Measurements from ENCODE around the gene ZNF622.

The ZNF622 gene

DNA sequence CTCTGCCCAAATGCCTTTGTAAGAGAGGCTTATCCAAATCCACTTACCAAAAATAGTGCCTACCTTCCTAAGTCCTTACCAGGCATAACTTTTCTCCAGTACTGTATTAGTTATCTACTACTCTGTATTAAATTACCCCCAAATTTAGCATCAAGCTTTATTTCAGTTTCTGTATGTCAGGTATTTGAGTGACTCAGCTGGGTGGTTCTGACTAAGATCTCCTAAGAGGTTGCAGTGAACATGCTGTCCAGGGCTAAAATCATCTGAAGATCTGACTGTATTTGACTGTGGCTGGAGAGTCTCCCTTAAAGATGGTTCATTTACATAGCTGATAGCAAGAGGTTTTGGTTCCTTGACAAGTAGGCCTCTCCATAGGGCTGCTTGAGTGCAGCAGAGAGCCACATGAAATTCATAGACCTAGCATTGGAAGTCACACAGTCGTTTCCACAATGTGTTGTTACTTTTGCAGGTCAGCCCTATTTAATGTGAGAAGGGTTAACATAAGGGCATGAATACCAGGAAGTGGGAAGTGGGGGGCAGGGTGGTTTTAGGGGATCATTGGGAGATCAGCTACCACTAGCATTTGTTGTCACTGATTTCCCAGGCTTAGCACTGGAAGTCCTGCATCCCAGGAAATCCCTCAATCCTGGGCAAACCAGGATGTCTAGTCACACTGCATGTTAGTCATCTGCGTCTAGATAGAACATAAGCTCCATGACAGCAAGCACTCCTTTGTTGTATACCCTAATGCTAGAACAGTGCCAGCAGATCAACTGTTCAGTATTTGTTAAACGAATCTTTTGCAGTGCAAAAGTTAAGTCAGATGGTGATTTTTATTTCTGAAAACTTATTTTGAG lies 2.0 kb upstream of the ZNF622 start:
- peaks cover 24% of the 10 kb centered on the region for H3K4me1 ChIP-seq (ENCODE audit: insufficient read depth, low read length)

DNA sequence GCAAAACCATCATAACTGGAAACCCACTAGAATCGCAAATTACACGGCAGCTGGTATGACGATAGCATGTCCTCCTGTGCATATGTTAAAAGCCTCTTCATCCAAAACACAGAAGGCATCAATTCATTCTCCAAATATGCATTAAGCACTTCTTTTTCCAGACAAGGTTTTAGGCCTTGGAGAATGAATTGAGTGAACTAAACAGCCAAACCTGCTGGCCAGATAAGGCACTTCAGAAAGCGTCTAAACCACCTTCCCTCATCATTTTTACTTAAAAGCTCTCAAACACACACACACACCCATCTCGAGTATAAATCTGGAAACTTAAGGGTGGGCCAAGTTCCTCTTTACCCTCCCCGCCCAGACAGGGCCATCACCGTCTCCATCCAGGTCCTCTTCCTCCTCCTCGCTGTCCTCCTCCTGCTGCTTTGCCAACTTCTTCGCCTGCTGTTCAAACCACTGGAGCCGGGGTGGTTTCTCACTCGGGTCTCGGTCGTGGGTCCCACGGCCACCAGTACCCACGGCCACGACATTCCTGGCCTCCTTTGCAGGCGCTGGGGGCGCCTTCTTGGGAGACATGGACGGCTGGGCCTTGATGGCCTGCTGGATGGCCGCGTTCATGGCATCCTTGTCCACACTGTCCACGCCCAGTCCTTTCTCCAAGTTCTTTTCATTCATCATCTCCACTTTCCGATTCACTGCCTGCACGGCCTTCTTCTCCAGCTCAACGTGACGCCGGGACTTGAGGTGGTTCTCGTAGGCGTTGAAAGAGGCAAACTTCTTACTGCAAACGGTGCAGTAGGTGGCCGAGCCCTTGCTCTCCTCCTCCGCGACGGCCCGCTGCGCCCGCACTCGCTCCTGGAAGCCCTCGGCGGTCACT lies 696 bp downstream of the ZNF622 start:
- Histone ChIP-seq H2AFZ (ENCODE audit: low read depth, low read length) (peak overlapping the region; percentile 70), H3K27me3 (ENCODE audit: insufficient read depth, low read length) (no peaks in the 10 kb centered on the region), H3K36me3 (ENCODE audit: insufficient read depth, low read length) (peaks cover 35% of the 10 kb centered on the region), H3K9me3 (ENCODE audit: low read length) (no peaks in the 10 kb centered on the region), H3K4me3 (ENCODE audit: low read length) (peak overlapping the region; percentile 75), H3K4me1 (ENCODE audit: insufficient read depth, low read length) (peaks cover 24% of the 10 kb centered on the region)

More for the DNA sequence above, 2.0 kb upstream of the ZNF622 start:
- Histone ChIP-seq H3K9me3 (ENCODE audit: low read length) (no peaks in the 10 kb centered on the region), H2AFZ (ENCODE audit: low read depth, low read length) (no peak overlapping the region), H3K27me3 (ENCODE audit: insufficient read depth, low read length) (no peaks in the 10 kb centered on the region), H3K4me3 (ENCODE audit: low read length) (no peak overlapping the region), H3K36me3 (ENCODE audit: insufficient read depth, low read length) (peaks cover 11% of the 10 kb centered on the region)

DNA sequence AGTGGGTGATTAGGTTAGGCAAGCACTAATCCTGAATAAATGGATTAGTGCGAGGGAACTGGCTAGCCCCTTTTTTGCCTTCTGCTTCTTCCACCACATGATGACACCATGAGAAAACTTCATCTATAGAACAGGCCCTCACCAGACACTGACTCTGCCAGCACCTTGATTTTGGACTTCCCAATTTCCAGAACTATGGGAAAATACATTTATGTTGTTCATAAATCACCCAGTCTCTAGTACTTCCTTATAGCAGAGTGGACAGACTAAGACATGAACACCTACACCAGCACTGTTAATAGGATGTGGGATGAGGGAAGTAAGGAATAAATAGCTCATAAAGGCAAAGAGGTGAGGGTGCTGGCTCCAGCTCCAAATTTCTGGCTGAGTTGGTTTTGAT lies 1.4 kb downstream of the ZNF622 start:
- H3K4me1 ChIP-seq (ENCODE audit: insufficient read depth, low read length) = peaks cover 24% of the 10 kb centered on the region
- no peaks in the 10 kb centered on the region for H3K9me3 ChIP-seq (ENCODE audit: low read length)
- H3K27me3 ChIP-seq (ENCODE audit: insufficient read depth, low read length) = no peaks in the 10 kb centered on the region
- H2AFZ ChIP-seq (ENCODE audit: low read depth, low read length) = no peak overlapping the region
- H3K36me3 ChIP-seq (ENCODE audit: insufficient read depth, low read length) = peaks cover 35% of the 10 kb centered on the region
- H3K4me3 ChIP-seq (ENCODE audit: low read length) = peak overlapping the region; percentile 75

DNA sequence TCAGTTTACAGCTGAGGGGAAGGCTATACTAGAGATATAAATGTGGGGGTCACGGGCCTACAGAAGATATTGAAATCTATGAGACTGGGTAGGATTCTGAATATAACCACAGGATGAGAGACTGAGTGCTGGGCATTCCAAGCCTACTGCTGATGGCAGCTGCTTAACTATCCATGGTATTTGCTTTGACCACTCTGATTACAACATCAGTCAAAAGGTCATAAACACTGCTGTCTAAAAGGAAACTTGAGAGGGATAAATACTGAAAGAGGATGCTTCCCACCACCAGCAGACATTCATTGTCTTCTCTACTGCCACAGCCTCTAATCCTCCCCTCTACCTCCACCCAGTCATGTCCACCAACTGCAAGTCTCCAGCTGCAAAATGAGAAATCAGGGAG lies 3.8 kb downstream of the ZNF622 start:
- H3K9me3 ChIP-seq (ENCODE audit: low read length) = no peaks in the 10 kb centered on the region
- H3K36me3 ChIP-seq (ENCODE audit: insufficient read depth, low read length) = peaks cover 49% of the 10 kb centered on the region
- peaks cover 18% of the 10 kb centered on the region for H3K4me1 ChIP-seq (ENCODE audit: insufficient read depth, low read length)
- H3K27me3 ChIP-seq (ENCODE audit: insufficient read depth, low read length) = no peaks in the 10 kb centered on the region
- no peak overlapping the region for H3K4me3 ChIP-seq (ENCODE audit: low read length)
- H2AFZ ChIP-seq (ENCODE audit: low read depth, low read length) = no peak overlapping the region

DNA sequence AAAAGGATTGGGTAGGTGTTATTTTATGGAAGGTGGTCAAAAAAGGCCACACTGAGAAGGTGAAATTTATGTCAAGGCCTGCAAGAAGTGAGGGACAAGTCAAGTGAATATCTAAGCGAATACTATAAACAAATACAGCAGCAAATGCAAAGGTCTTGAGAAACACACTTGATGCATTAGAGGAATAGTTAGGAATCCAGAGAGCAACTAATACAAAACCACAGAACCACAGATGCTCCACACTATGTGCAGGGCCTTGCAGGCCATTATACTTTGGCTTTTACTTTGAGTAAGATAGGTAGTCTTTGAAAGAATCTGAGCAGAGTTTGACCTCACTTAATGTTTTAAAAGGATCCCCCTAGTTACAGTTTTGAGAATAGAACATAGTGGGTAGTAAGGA lies 4.6 kb downstream of the ZNF622 start:
- Histone ChIP-seq H2AFZ (ENCODE audit: low read depth, low read length) (no peak overlapping the region), H3K9me3 (ENCODE audit: low read length) (no peaks in the 10 kb centered on the region), H3K36me3 (ENCODE audit: insufficient read depth, low read length) (peaks cover 50% of the 10 kb centered on the region), H3K27me3 (ENCODE audit: insufficient read depth, low read length) (no peaks in the 10 kb centered on the region), H3K4me1 (ENCODE audit: insufficient read depth, low read length) (peaks cover 17% of the 10 kb centered on the region), H3K4me3 (ENCODE audit: low read length) (no peak overlapping the region)

DNA sequence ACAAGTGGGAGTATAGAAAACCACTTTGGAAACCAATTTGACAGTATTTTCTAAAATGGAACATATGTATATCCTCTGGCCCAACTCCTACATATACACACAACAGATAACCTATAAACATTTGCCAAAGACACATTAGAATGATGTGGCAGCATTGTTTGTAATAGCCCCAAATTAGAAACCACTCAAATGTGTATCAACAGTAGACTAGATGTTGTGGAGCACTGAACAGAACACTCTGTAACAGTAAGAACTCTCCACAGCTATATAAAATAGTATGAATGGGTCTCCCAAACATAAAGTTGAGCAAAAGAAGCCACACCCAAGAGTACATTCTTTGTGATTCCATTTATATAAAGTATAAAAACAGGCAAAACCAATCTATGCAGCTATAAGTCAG lies 6.1 kb downstream of the ZNF622 start:
- Histone ChIP-seq H3K36me3 (ENCODE audit: insufficient read depth, low read length) (peaks cover 65% of the 10 kb centered on the region), H3K9me3 (ENCODE audit: low read length) (no peaks in the 10 kb centered on the region), H3K27me3 (ENCODE audit: insufficient read depth, low read length) (no peaks in the 10 kb centered on the region), H3K4me1 (ENCODE audit: insufficient read depth, low read length) (peaks cover 10% of the 10 kb centered on the region), H2AFZ (ENCODE audit: low read depth, low read length) (no peak overlapping the region), H3K4me3 (ENCODE audit: low read length) (no peak overlapping the region)

DNA sequence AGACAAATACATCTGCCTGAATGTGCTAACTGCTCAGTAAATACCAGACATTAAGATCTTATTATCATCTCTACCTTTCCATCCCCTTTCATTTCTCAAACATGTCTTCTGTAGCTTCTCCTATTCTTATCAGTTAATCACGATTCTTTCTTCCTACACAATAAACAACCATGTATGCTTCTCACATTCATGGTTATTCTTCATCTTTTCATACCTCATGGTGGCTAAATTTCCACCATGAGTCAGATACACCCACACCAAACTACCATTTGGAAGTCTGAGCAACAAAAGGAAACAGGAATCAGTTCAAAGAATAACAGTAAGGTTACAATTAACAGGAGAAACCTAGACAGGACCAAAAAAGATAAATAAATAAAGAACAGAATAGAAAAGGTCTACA lies 7.7 kb downstream of the ZNF622 start:
- Histone ChIP-seq H3K36me3 (ENCODE audit: insufficient read depth, low read length) (peaks cover 59% of the 10 kb centered on the region), H3K4me1 (ENCODE audit: insufficient read depth, low read length) (no peaks in the 10 kb centered on the region), H3K9me3 (ENCODE audit: low read length) (no peaks in the 10 kb centered on the region), H2AFZ (ENCODE audit: low read depth, low read length) (no peak overlapping the region), H3K27me3 (ENCODE audit: insufficient read depth, low read length) (no peaks in the 10 kb centered on the region), H3K4me3 (ENCODE audit: low read length) (no peak overlapping the region)

DNA sequence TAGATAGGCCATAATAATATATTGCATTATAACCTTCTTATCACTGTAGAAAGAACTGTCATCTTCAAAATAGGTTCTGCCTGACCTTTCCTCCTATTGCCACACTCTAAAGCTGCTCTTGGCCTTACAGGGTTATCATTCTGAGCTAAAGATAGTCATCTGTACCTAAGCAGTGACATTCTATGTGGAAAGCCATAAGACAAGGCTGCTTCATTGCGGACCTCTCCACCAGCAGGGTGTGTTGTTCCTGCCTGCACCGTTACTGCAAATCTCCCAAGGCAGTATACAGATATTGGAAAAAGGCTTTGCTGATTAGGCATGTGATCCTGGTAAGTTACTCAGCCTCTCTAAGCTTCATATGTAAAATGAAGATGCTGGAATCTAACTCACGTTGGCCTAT lies 8.1 kb downstream of the ZNF622 start:
- Histone ChIP-seq H3K9me3 (ENCODE audit: low read length) (no peaks in the 10 kb centered on the region), H3K27me3 (ENCODE audit: insufficient read depth, low read length) (no peaks in the 10 kb centered on the region), H3K4me1 (ENCODE audit: insufficient read depth, low read length) (no peaks in the 10 kb centered on the region), H3K4me3 (ENCODE audit: low read length) (no peak overlapping the region), H3K36me3 (ENCODE audit: insufficient read depth, low read length) (peaks cover 59% of the 10 kb centered on the region), H2AFZ (ENCODE audit: low read depth, low read length) (no peak overlapping the region)

DNA sequence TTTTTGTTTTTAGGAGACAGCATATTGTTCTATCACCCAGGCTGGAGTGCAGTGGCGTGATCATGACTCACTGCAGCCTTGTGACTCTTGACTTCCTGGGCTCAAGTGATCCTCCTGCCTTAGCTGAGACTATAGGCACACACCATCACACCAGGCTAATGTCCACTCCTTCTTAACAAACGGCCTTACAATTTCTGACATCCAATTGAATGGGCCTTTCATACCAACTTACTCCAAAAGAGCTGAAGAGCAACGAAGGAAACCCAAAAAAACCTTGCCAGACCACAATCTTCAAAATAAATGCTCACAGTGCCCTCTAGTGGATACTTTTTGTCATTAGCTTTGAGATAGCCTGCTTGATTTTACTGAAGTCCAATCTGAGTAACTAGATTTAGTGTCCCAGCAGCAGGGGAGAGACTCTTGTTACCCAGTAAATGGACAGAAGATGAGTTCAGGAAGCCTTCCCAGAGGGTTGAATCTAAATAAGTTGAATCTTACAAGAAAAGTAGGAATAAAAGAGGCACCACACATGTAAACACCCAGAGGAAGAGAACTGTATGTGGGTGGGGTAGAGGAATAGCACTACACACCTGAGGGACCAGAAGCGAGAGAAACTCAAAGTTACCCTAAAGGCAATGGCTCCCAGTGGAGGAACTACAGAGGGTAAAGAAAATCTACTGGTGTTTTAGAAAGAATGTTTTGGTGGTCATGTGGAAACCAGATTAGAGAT lies 9.3 kb downstream of the ZNF622 start:
- H3K4me3 ChIP-seq (ENCODE audit: low read length) = no peak overlapping the region
- H3K9me3 ChIP-seq (ENCODE audit: low read length) = no peaks in the 10 kb centered on the region
- H3K27me3 ChIP-seq (ENCODE audit: insufficient read depth, low read length) = no peaks in the 10 kb centered on the region
- no peaks in the 10 kb centered on the region for H3K4me1 ChIP-seq (ENCODE audit: insufficient read depth, low read length)
- H3K36me3 ChIP-seq (ENCODE audit: insufficient read depth, low read length) = peaks cover 59% of the 10 kb centered on the region
- no peak overlapping the region for H2AFZ ChIP-seq (ENCODE audit: low read depth, low read length)

DNA sequence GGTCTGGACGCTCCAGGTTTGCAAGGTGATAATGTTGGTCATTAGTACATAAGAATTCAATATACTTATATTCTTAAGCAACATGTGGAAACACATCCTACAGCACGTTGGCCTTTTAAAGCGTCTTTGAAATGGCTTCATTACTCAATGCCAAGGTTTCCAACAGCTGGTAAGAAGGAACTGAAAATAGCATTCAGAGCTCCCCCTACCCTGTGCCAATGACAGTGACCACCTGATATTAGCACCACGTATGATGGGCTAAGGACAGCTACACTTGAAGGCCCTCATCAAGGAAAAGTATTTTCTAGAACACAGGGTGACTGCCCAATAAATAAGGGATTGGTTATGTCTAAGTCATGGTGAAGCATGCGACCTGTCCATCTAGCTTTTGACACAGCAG lies 9.9 kb downstream of the ZNF622 start:
- Histone ChIP-seq H2AFZ (ENCODE audit: low read depth, low read length) (no peak overlapping the region), H3K36me3 (ENCODE audit: insufficient read depth, low read length) (peaks cover 59% of the 10 kb centered on the region), H3K27me3 (ENCODE audit: insufficient read depth, low read length) (no peaks in the 10 kb centered on the region), H3K9me3 (ENCODE audit: low read length) (no peaks in the 10 kb centered on the region), H3K4me1 (ENCODE audit: insufficient read depth, low read length) (no peaks in the 10 kb centered on the region), H3K4me3 (ENCODE audit: low read length) (no peak overlapping the region)

DNA sequence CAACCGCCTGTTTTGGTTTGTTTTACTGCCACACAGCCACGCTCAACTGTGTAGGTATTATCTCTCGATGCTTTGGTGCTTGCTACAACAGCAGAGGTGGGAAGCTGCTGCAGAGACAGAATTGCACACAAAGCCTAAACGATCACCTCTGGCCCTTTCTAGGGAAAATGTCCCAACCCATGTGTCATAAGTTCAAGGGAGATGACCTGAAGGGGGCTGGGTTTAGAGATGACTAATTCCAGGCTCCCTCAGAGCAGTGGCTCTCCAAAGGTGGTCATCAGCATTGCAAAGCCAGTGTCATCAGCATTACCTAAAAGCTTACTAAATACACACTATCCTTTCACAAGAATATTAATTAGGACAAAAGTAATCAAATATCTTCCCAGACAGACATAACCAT lies 10.9 kb downstream of the ZNF622 start:
- H3K36me3 ChIP-seq (ENCODE audit: insufficient read depth, low read length) = peaks cover 64% of the 10 kb centered on the region
- no peaks in the 10 kb centered on the region for H3K4me1 ChIP-seq (ENCODE audit: insufficient read depth, low read length)
- H3K4me3 ChIP-seq (ENCODE audit: low read length) = no peak overlapping the region
- no peak overlapping the region for H2AFZ ChIP-seq (ENCODE audit: low read depth, low read length)
- H3K9me3 ChIP-seq (ENCODE audit: low read length) = no peaks in the 10 kb centered on the region
- no peaks in the 10 kb centered on the region for H3K27me3 ChIP-seq (ENCODE audit: insufficient read depth, low read length)

DNA sequence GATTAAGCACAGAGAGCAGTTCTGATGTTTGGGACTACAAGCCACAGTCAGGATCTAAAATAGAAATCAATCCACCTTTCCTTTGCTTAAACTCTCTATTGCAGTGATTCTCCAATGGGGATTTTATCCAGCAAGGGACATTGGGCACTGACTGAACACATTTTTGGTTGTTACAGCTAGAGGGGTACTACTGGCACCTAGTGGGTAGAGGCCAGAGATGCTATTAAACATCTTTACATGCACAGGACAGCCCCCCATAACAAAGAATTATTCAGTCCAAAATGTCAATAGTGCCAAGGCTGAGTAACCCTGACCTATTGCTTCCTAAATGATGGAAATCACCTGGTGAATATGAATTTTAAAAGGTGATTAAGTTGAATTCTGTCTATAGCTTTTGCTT lies 12.0 kb downstream of the ZNF622 start:
- Histone ChIP-seq H3K4me3 (ENCODE audit: low read length) (no peak overlapping the region), H3K4me1 (ENCODE audit: insufficient read depth, low read length) (no peaks in the 10 kb centered on the region), H3K9me3 (ENCODE audit: low read length) (no peaks in the 10 kb centered on the region), H3K27me3 (ENCODE audit: insufficient read depth, low read length) (no peaks in the 10 kb centered on the region), H3K36me3 (ENCODE audit: insufficient read depth, low read length) (peaks cover 67% of the 10 kb centered on the region), H2AFZ (ENCODE audit: low read depth, low read length) (no peak overlapping the region)

DNA sequence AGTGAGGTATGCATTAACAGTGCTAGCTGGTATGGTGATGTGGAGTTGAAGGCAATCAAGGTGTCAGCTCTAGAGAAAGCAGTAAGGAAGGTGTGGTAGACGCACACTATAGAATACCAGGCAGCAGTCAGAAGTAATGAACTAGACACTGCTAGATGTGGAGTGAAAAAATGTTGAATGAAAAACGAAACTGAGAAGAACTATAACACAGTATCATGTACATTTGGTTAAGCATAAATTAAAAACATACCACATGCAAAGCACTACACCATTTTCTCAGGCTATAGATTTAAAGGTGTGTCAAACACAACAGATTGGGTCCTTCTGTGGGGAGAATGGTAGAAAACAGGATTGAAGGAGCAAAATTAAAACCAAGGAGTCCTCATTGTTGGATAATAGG lies 15.4 kb downstream of the ZNF622 start:
- Histone ChIP-seq H3K27me3 (ENCODE audit: insufficient read depth, low read length) (no peaks in the 10 kb centered on the region), H3K9me3 (ENCODE audit: low read length) (no peaks in the 10 kb centered on the region), H3K4me1 (ENCODE audit: insufficient read depth, low read length) (no peaks in the 10 kb centered on the region), H3K36me3 (ENCODE audit: insufficient read depth, low read length) (peaks cover 51% of the 10 kb centered on the region), H3K4me3 (ENCODE audit: low read length) (no peak overlapping the region), H2AFZ (ENCODE audit: low read depth, low read length) (no peak overlapping the region)

Measured in neuron (in vitro differentiated cells).